Central memory CD8-positive, alpha-beta T cell (primary cell): ENCODE data around the gene DDX42.
"Not testable (repeated sequence)": the region's sequence is repeated elsewhere in the genome, so short reads cannot be mapped to it uniquely, and the experiment has no call there.

Experiments
- ATAC-seq: fragments of 150-1000 bp; cut with Tn5 transposase; replicated peaks from 2 replicates; pipeline ENCODE4 v1.10.0; 2022; ENCODE audit warnings: mild to moderate bottlenecking, moderate FRiP score, moderate number of reproducible peaks; ENCODE audit not compliant: poor library complexity, severe bottlenecking; ENCODE audit errors: extremely low read depth
- DNase-seq, 2 donors: peaks; one replicate each; pipeline ENCODE4 v3.0.0; 2021; ENCODE audit warnings: low spot score in 2 of 2
- H3K27ac Mint-ChIP-seq: one replicate; pipeline ENCODE4 v1.8.0; 2022; ENCODE audit warnings: low read depth, mild to moderate bottlenecking, moderate library complexity, mixed read lengths
- H3K27me3 Mint-ChIP-seq: one replicate; pipeline ENCODE4 v1.8.0; 2022; ENCODE audit warnings: mixed read lengths
- H3K36me3 Mint-ChIP-seq: one replicate; pipeline ENCODE4 v1.8.0; 2022; ENCODE audit warnings: mild to moderate bottlenecking, moderate library complexity, mixed read lengths; ENCODE audit not compliant: insufficient read depth
- H3K4me1 Mint-ChIP-seq: one replicate; pipeline ENCODE4 v1.8.0; 2022; ENCODE audit warnings: mixed read lengths
- H3K4me3 Mint-ChIP-seq: one replicate; pipeline ENCODE4 v1.8.0; 2022; ENCODE audit warnings: mild to moderate bottlenecking, moderate library complexity, mixed read lengths
- H3K9me3 Mint-ChIP-seq: one replicate; pipeline ENCODE4 v1.8.0; 2022; ENCODE audit warnings: mixed read lengths

DDX42 gene

GRCh38 chr17:63838631-63839171, 64.7 kb downstream of the DDX42 start:
- no peaks in the 10 kb centered on the region for H3K9me3 Mint-ChIP-seq
- DNase-seq (no peak), ATAC-seq (no peak)
- peak overlapping the region; percentile 70 for H3K27ac Mint-ChIP-seq
- peaks cover 46% of the 10 kb centered on the region for H3K4me1 Mint-ChIP-seq
- no peaks in the 10 kb centered on the region for H3K27me3 Mint-ChIP-seq
- H3K36me3 Mint-ChIP-seq: peaks cover 40% of the 10 kb centered on the region
- H3K4me3 Mint-ChIP-seq: no peak overlapping the region

- Mint-ChIP-seq H3K27me3 (no peaks in the 10 kb centered on the region), H3K27ac (peak overlapping the region; percentile 93), H3K9me3 (no peaks in the 10 kb centered on the region), H3K36me3 (peaks cover 26% of the 10 kb centered on the region), H3K4me1 (peaks cover 36% of the 10 kb centered on the region), H3K4me3 (peak overlapping the region; percentile 93)
- ATAC-seq (no peak), DNase-seq (no peak)
These were observed 66.8 kb downstream of the DDX42 start for GRCh38 chr17:63840591-63841349.

DNA sequence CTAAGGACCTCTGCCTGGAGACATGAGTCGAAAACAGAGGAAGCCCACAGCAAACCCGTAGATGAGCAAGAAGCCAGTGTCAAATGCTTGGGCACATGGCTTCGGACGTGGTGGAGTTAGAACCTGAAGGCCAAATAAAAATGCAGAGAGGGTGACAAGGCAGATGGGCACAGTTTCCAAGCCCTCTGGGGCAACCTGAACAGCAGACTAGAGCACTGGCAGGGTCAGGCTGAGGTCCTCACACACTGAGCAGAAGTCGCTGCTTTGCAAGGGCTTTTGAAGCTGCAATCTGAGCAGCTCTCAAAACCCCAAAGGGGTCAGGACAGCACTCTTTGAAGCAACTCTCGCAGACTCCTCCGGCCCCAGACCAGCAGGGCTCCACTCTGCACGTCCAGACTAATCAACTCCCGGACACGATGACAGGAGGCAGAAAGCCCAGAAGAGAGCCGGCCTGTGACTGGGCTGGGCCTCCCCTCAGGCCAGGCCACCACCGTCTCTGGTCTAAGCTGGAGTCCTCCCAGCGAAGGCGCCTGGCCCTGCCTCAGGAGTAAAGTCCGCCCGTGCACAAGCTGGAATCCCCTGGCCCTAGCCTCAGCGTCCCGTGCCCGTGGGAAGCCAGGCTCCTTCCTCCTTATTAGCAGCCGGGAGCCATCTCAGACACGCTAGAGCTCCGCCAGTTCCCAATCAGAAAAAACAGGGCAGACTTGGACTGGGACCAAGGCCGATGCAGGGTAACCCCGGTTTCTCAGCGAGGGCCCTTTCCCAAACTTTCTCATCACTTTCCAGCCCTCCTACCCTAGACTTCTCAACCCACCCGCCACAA, 67.6 kb downstream of the DDX42 start:
- Mint-ChIP-seq H3K36me3 (peaks cover 18% of the 10 kb centered on the region), H3K9me3 (no peaks in the 10 kb centered on the region), H3K4me1 (peaks cover 36% of the 10 kb centered on the region), H3K27ac (peak overlapping the region; percentile 93), H3K27me3 (no peaks in the 10 kb centered on the region), H3K4me3 (peak overlapping the region; percentile 93)
- DNase-seq (no peak), ATAC-seq (no peak)

- Mint-ChIP-seq H3K27ac (peak overlapping the region; percentile 93), H3K4me3 (peak overlapping the region; percentile 93), H3K9me3 (no peaks in the 10 kb centered on the region), H3K27me3 (no peaks in the 10 kb centered on the region), H3K36me3 (peaks cover 16% of the 10 kb centered on the region), H3K4me1 (peaks cover 36% of the 10 kb centered on the region)
- DNase-seq (no peak), ATAC-seq (peak; percentile 40)
These were observed 68.2 kb downstream of the DDX42 start for GRCh38 chr17:63842173-63842539.

DNA sequence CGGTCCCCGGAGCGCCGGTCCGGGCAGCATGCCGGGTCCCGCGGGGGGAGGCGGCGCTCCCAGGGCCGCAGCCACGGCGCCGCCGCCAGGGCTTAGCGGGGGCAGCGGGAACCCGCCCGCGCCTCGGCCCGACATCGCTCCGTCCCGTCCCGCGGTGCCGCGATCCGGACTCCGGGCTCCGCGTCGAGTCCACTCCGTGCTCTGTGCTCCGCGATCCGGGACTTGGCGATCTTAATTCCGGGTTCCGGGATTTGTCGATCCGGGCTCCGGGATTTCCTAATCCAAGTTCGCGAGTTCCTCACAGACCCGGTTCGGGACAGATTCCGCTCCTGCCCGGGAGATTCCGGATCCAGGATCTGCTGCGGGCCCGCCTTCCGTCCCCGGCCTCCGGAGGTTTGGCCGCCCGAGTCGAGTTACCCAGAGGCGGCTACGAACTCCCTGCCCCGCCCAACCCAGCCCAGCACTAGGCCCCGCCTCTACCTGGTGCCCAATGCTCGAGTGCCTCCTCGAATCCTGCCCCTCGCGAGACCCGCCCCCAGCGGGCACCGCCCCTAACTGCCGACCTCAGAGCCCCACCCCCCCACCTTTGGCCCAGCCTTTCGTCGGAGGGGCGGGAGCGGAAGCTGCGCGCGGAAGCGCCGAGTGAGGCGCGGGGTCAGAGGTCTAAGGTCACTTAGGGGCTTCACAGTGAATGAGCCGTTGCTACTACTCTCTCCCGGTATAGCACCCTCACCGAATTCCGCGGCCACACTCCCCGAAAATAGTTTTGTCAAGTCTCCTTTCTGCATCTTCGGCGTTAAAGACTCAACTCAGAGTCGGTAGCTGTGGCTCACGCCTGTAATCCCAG, 68.8 kb downstream of the DDX42 start, which contains the start of gene SMARCD2:
TSS of gene SMARCD2 (minus strand) at position 146 of the 847 bp plus-strand sequence. CDS start at position 135, 11 bp downstream.
- peak; percentile 97 for DNase-seq
- peak within 1 kb of the TSS; percentile 93 for H3K4me3 Mint-ChIP-seq
- H3K27ac Mint-ChIP-seq: peak within 1 kb of the TSS; percentile 93
- peak; percentile 91 for ATAC-seq
- H3K27me3 Mint-ChIP-seq: no peaks in the 10 kb centered on the region
- H3K4me1 Mint-ChIP-seq: peaks cover 36% of the 10 kb centered on the region
- no peaks in the 10 kb centered on the region for H3K9me3 Mint-ChIP-seq
- H3K36me3 Mint-ChIP-seq: peaks cover 16% of the 10 kb centered on the region

DNA sequence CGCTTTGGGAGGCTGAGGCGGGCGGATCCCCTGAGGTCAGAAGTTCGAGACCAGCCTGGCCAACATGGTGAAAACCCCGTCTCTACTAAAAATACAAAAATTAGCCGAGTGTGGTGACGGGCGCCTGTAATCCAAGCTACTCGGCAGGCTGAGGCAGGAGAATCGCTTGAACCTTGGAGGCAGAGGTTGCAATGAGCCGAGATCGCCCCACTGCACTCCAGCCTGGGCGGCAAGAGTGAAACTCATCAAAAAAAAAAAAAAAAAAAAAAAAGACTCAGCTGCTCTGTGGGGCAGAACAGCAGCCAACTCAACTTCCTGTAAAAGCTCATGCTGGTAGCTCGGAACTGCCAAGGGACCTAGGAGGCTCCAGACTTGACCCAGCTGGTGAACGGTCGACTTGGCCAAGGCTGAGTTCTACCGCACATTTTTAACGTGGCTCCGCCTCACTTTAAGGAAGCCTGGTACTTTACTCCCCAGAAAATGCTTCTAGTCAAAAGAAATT, 69.5 kb downstream of the DDX42 start:
- peak overlapping the region; percentile 93 for H3K4me3 Mint-ChIP-seq

GRCh38 chr17:63843910-63844677, 70.1 kb downstream of the DDX42 start:
- DNase-seq (no peak), ATAC-seq (no peak)
- H3K4me3 Mint-ChIP-seq: peak overlapping the region; percentile 93
- H3K36me3 Mint-ChIP-seq: peaks cover 16% of the 10 kb centered on the region
- H3K27me3 Mint-ChIP-seq: no peaks in the 10 kb centered on the region
- no peaks in the 10 kb centered on the region for H3K9me3 Mint-ChIP-seq
- H3K27ac Mint-ChIP-seq: peak overlapping the region; percentile 71
- peaks cover 33% of the 10 kb centered on the region for H3K4me1 Mint-ChIP-seq

More for the DNA sequence above, 69.5 kb downstream of the DDX42 start:
- not testable (repeated sequence) for H3K9me3 Mint-ChIP-seq, DNase-seq, H3K27me3 Mint-ChIP-seq
- Mint-ChIP-seq H3K27ac (peak overlapping the region; percentile 71), H3K4me1 (peaks cover 35% of the 10 kb centered on the region), H3K36me3 (peaks cover 16% of the 10 kb centered on the region)
- ATAC-seq: peak; percentile 30

- Mint-ChIP-seq H3K4me1 (peaks cover 35% of the 10 kb centered on the region), H3K9me3 (no peaks in the 10 kb centered on the region), H3K27me3 (no peaks in the 10 kb centered on the region), H3K4me3 (no peak overlapping the region), H3K36me3 (peaks cover 16% of the 10 kb centered on the region), H3K27ac (no peak overlapping the region)
- ATAC-seq (no peak), DNase-seq (no peak)
These were observed 71.5 kb downstream of the DDX42 start for GRCh38 chr17:63845509-63845908.

DNA sequence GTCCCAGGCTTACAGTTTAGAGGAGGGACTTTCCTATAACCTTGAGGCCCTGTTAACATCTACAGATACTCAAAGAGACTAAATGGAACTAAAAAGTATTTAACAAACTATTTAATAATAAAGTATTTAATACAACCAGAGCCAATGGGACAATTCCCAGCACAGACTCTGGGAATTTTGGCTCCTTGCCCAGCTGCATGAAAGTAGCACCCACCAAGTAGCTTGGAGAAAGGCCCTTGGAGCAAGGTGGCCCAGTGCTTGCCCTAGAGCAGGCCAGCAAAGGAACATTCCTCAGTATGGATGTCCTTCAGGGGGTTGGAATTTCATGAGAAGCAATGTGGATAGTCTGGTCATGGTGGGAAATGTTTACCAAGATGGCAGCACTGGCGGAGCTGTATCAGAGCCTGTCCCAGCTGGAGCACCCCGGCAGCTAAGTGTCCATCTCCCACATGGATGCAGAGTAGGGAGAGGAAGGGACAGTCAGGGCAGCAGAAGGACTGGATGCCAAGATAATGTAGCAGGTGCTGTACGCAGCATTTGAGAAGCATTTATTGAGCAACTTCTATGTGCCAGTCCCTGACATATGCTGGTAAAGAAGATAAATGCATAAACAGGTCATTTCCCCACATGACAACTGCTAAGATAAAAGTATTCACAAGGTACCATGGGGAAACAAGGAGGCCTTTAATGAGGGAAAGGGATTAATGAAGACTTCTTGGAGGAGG, 73.7 kb downstream of the DDX42 start:
- H3K36me3 Mint-ChIP-seq: peaks cover 5% of the 10 kb centered on the region
- no peak for ATAC-seq
- peaks cover 18% of the 10 kb centered on the region for H3K4me1 Mint-ChIP-seq
- no peak for DNase-seq
- no peaks in the 10 kb centered on the region for H3K9me3 Mint-ChIP-seq
- H3K27ac Mint-ChIP-seq: no peak overlapping the region
- no peaks in the 10 kb centered on the region for H3K27me3 Mint-ChIP-seq
- peak overlapping the region; percentile 48 for H3K4me3 Mint-ChIP-seq

DNA sequence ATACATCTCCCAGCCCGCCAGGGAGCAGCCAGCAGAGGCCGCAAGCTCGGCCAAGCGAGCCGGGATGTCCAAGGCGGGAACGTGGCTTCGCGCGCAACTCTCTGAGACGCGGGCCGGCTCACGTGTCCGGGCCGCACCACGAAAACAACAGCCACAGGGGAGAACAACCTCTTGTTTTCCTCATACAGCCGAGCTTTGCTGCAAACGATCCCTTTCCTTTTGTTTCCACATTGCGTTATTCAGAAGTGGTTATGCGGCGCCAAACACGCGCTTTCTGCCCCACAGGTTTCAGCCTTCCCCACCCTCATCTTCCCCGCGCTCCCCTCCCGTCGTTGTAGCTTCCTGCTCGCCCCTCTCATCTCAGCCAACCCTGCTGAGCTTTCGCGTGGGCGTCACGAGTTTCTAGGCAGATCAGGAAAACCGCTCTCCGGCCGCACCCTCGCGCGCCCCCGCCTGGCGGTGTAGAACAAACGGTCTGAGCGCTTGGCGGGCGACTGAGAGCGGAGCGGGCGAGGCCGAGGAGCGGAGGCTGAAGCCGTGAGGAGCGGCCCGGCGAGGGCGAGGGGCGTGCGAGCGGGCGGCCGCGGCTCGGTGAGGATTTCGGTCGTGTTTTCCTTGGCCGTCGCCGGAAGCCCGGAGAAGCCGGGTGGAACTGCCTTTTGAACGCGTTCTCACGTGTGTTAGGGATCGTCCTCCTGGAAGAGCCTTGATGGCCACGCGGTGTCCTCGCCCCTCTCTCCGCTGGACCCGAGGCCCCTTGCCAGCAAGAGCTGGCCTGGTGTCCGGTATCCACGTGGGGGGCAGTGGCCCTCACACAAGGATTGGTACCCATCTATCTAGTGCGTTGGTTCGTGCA, 75.1 kb downstream of the DDX42 start:
- Mint-ChIP-seq H3K27ac (peak overlapping the region; percentile 76), H3K4me3 (peak overlapping the region; percentile 64), H3K36me3 (no peaks in the 10 kb centered on the region), H3K27me3 (no peaks in the 10 kb centered on the region), H3K4me1 (peaks cover 18% of the 10 kb centered on the region), H3K9me3 (no peaks in the 10 kb centered on the region)
- ATAC-seq (peak; percentile 93), DNase-seq (peak; percentile 93 to 95)
